GM12892 (cell line): ENCODE measurements around the gene GSTT2.
"Not testable (repeated sequence)": the region's sequence is repeated elsewhere in the genome, so short reads cannot be mapped to it uniquely, and the experiment has no call there.

Experiments
- POLR2A ChIP-seq: IDR thresholded peaks from 2 replicates; pipeline ENCODE4 v1.6.1; 2011; ENCODE audit warnings: low read depth, low read length, control low read depth
- POLR2AphosphoS5 ChIP-seq: IDR thresholded peaks from 2 replicates; pipeline ENCODE4 v1.6.1; 2011; ENCODE audit warnings: low read depth, low read length, control low read depth
- TAF1 ChIP-seq: IDR thresholded peaks from 2 replicates; pipeline ENCODE4 v1.6.1; 2011; ENCODE audit warnings: low read depth, mild to moderate bottlenecking, control low read depth, low read length, borderline replicate concordance

DNA sequence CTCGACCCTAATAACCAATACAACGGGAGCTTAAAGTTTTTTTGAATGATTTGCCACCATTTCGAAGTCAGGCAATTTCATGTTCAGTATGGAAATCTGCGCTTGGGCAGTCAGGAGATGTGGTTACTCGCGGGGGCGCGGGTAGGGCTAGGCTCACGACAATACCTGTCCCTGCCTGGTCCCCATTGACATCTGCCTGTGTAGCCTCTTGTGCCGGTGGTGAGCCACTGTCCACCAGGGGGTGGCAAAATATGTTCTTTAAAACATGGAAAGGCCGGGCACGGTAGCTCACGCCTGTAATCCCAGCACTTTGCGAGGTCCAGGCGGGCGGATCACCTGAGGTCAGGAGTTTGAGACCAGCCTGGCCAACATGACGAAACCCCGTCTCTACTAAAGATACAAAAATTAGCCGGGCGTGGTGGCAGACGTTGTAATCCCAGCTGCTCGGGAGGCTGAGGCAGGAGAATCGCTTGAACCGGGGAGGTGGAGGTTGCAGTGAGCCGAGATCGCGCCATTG is 5.0 kb upstream of the GSTT2 start:
- TF ChIP-seq POLR2A, TAF1, POLR2AphosphoS5: not testable (repeated sequence)
